HG03045 (cell line): Measurements from ENCODE around the gene CAPZA1.
"Not testable (repeated sequence)": the region's sequence is repeated elsewhere in the genome, so short reads cannot be mapped to it uniquely, and the experiment has no call there.

Experiments used
- ATAC-seq: cut with Tn5 transposase; IDR thresholded peaks from one replicate; pipeline ENCODE4 v1.9.1; 2021; ENCODE audit warnings: mild to moderate bottlenecking, moderate library complexity; ENCODE audit not compliant: unreplicated experiment

CAPZA1 gene

GRCh38 chr1:112619518-112620376 lies at the start of gene CAPZA1:
Gene CAPZA1 (plus strand): TSS chr1:112619832. CDS start chr1:112619845, 13 bp downstream.
- peak; percentile 89 for ATAC-seq

DNA sequence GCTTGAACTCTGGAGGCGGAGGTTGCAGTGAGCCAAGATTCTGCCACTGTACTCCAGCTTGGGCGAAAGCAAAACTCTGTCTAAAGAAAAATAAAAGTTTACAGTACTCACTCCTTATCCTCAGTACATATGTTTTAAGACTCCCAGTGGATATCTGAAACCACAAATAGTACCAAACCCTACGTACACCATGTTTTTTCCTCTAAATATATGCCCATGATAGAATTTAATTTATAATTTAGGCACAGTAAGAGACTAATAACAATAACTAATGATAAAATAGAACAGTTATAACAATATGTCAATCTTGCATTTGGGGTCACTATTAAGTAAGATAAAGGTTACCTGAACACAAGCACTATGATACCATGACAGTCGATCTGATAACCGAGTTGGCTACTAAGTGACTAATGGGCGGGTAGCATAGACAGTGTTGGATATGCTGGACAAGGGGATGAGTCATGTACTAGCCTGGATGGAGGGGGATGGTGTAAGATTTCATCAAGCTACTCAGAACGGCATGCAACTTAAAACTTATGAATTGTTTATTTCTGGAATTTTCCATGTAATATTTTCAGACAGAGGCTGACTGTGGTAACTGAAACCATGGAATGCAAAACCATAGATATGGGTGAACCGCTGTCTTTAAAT lies 44.4 kb upstream of the CAPZA1 start:
- no peak for ATAC-seq

DNA sequence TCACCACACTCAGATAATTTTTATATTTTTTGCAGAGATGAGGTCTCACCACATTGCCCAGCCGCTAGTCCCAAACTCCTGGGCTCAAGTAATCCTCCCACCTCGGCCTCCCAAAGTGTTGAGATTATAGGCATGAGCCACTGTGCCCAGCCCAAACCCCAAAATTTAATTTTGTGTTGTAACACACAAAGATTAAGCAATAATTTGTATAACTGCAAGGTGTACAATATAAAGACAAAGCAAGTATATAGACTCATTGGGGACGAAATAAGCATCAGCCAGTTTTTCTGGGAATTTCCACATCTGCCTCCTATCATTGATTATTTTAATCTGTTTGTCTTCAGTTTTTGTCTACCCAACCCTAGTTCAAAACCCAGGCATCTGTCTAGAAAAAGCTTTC lies 43.4 kb upstream of the CAPZA1 start:
- ATAC-seq = no peak

- no peak for ATAC-seq
Observed at GRCh38 chr1:112579801-112580510, 39.7 kb upstream of the CAPZA1 start.

- no peak for ATAC-seq
Observed at GRCh38 chr1:112581586-112582192, 37.9 kb upstream of the CAPZA1 start.

DNA sequence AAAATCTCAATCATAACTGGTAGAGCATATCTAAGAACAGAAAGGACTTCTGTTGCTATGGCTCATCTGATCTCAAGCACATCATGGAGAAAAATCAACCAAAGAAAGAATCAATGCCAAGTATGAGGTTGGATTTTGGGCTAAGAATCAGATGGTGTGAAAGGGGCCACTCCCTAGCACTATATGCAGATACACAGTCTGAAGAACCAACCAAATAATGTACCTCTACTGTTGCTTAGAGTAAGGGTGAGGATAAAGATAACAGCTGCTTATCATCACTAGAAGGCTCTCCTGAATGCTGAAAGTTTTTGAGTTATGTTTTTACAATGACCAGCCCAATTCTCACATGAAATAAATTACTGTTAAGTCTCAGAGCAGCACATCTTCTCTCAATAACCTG lies 36.3 kb upstream of the CAPZA1 start:
- no peak for ATAC-seq

DNA sequence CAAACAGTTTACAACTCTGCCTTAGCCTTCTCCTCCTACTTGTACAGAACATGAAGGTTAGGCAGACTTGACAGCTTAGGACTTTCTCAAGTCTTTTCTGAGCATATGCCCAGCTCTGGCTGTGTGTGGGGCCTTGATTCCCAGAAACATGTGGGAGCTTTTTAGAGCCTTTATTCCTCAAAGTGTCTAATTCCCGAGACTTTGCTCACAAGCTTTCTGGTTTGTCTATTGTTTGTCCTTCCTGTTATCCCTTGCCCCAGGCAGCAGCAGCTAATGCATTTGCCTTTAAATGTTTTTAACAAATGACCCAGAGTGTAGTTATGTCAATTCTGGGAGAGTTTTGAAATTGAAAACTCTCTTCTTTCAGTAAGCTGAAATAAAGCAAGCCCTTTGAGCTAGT lies 29.9 kb upstream of the CAPZA1 start:
- ATAC-seq = no peak

GRCh38 chr1:112594208-112594876 lies 25.3 kb upstream of the CAPZA1 start:
- ATAC-seq = no peak

DNA sequence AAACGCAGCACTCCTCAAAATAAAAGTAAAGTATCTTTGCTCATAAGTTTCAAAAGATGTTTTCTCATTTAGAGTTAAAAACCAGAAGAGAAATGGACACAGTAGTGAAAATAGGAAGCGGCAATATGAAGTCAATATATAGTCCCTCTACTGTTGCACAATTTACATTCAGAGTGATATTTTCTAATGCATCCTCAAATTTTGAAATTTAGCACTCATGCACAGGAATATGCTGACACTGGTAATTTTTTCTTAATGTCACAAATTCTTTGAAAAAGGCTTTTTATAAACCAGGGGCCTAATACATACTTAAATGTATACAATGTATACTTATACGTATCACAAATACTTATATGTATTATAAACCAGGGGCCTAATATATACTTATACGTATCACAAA lies 20.2 kb upstream of the CAPZA1 start:
- ATAC-seq = no peak

- ATAC-seq = no peak
Observed at GRCh38 chr1:112603012-112603411, 16.6 kb upstream of the CAPZA1 start.

DNA sequence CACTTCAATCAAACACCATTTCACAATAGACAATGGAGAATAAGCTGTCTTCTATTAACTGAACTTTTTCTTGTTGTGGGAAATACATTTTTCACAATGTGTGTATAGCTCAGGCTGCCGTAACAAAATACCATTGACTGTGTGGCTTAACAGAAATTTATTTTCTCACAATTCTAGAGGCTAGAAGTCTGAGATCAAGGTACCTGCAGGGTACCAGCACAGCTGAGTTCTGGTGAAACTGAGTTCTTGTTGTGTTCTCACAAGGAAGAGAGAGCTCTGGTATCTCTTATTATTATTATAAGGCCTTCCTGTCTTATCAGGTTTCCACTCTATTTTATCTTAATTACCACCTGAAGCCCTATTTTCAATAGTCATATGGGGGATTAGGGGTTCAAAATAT lies 16.1 kb upstream of the CAPZA1 start:
- no peak for ATAC-seq

- no peak for ATAC-seq
Observed at GRCh38 chr1:112605633-112606327, 13.9 kb upstream of the CAPZA1 start.

- no peak for ATAC-seq
Observed at GRCh38 chr1:112614460-112615065, 5.1 kb upstream of the CAPZA1 start.

DNA sequence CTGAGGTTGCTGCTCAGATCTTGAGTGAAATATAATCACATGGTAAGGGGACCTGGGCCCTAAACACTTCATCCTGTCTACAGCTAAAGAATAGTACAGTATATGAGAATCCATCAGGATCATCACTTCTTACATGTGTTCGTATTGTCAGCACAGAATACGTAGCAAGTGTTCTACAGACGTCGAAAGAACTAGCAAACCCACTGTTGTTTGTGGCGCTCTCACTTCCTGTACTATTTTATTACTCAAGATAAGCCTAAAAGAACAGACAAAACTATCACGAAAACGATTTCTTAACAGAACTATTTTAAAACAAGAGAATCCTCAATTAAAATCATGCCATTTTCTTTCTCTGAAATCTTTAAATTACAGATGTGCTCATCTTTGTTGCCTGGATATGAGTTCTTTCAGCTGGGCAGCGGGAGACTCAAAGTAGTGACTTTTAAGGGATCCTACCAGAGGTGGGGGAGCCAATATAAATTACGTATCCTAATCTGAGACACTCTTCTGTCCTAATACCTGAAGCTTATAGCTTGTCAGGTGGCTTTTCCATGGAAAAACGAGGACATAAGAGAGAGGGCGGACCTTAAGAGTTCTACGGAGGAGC lies 1.4 kb upstream of the CAPZA1 start:
- ATAC-seq = no peak

DNA sequence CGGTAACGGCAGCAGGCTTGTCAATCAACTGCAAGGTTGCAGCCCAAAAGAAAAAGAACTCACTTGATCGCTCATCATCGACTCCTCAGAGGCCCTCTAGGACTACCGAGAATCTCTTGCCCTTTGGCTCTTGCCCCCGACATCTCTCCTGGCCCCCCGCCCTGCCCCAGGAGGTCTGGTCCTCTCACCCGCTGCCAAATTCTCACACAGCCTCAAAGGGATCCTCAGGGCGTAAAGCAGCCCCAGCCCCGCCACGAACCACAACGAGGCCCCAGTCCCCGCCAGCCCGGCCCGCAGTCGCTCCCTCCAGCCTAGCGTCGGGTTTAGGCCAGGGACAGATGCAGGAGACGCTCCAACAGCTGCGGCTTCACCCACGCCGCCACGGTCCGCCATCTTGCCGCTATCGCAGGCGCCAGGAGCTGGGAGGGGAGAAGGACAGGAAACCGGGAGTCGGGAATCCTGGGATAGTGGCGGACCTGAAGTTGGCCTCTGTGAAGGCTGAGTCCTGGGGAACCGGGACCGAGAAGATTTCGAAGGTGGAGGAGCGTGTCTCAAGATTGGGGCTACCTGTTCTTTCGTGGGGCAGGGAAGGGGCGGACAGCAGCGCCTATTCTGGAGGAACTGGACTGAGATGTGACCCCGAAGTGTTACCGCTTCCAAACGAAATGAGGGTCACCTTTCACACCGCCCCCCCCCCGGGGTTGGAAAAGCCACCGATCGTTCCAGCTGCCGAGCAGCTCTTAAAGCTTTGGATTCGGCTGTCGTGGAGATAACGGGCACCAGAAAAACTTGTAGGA lies 713 bp upstream of the CAPZA1 start, which contains the start of gene ST7L:
TSS of gene ST7L (minus strand) at position 421 of the 797 bp plus-strand sequence. CDS start at position 393, 28 bp downstream.
- no peak for ATAC-seq

GRCh38 chr1:112620377-112620695 lies 704 bp downstream of the CAPZA1 start:
- ATAC-seq = no peak

GRCh38 chr1:112624493-112624892 lies 4.9 kb downstream of the CAPZA1 start:
- not testable (repeated sequence) for ATAC-seq

DNA sequence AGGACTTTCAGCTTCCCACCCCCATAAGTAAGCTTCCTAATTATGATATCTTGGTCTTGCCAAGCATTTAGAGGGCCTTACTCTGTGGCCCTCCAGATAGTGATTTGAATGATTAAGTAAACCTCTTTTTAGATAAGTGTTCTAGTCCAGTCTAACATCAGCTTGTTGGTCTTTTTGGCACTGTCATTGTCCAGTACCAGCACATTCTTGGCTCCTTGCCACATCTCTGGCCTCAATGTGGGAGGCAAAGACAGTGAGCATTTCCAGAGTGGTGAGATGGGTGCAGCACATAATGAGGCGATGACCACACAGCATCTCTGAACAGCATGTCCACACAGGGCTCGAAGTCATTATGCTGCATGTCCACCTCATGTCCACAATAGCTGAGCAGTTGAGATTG lies 6.1 kb downstream of the CAPZA1 start:
- no peak for ATAC-seq

- ATAC-seq = no peak
Observed at GRCh38 chr1:112626193-112626592, 6.6 kb downstream of the CAPZA1 start.
